Sigmoid colon (tissue), 7 donors: ENCODE measurements around the gene ZFYVE1. TPM values are rescaled to one million over a fixed set of nuclear protein-coding genes. Genes with fewer than 3 reads are reported as not detected.

Experiments used
- DNase-seq: peaks from one replicate; pipeline ENCODE4 v3.0.0-alpha.2; 2019
- H3K27ac ChIP-seq, 4 donors: fragments of 200-600 bp; sonication (generic); one replicate each; pipeline ENCODE4 v1.5.1; 2016 to 2019; ENCODE audit warnings: mild to moderate bottlenecking in 1 of 4
- H3K27me3 ChIP-seq, 3 donors: fragments of 200-600 bp; sonication (generic); one replicate each; pipeline ENCODE4 v1.5.1; 2019; ENCODE audit warnings: mild to moderate bottlenecking in 1 of 3
- H3K36me3 ChIP-seq, 4 donors: fragments of 200-600 bp; sonication (generic); one replicate each; pipeline ENCODE4 v1.5.1; 2016 to 2019
- H3K4me1 ChIP-seq, 4 donors: fragments of 200-600 bp; sonication (generic); one replicate each; pipeline ENCODE4 v1.5.1; 2017 to 2019
- H3K4me3 ChIP-seq, 4 donors: fragments of 200-600 bp; sonication (generic); one replicate each; pipeline ENCODE4 v1.5.1; 2017 to 2019; ENCODE audit warnings: mild to moderate bottlenecking in 2 of 4, moderate library complexity in 1 of 4
- H3K9me3 ChIP-seq, 4 donors: fragments of 200-600 bp in 3 of 4; sonication (generic) in 3 of 4; one replicate each; pipeline versions ENCODE4 v1.5.1 to v1.6.1; 2013 to 2019
- CTCF ChIP-seq, 4 experiments: fragments of 450-650 bp in 3 of 4; fragments of 200-600 bp in 1 of 4; IDR thresholded peaks; one replicate each; pipeline ENCODE4 v1.5.1; 2016 to 2019; ENCODE audit warnings: antibody characterized with exemption in 4 of 4, mild to moderate bottlenecking in 3 of 4, moderate library complexity in 2 of 4
- EP300 ChIP-seq, 4 donors: sonication (generic); formaldehyde crosslinking; IDR thresholded peaks; one replicate each; pipeline ENCODE4 v1.6.1; 2017; ENCODE audit warnings: antibody characterized with exemption in 4 of 4
- POLR2A ChIP-seq, 2 donors: fragments of 450-650 bp; IDR thresholded peaks; one replicate each; pipeline ENCODE4 v1.6.1; 2016; ENCODE audit warnings: antibody characterized with exemption in 2 of 2, mild to moderate bottlenecking in 2 of 2, moderate library complexity in 2 of 2
- POLR2AphosphoS5 ChIP-seq, 4 donors: sonication (generic); formaldehyde crosslinking; IDR thresholded peaks; one replicate each; pipeline ENCODE4 v1.6.1; 2017; ENCODE audit warnings: antibody characterized with exemption in 4 of 4
- WGBS, 2 donors: extraction: QIAGEN DNeasy Blood & Tissue Kit; methylation state at CpG; one replicate each; pipeline ENCODE4 v1.1.7; 2013; 5-methylcytosine and 5-hydroxymethylcytosine counted together
- intact Hi-C: fragments of 100-400 bp; cut with DNase I; formaldehyde crosslinking; loops from one replicate; pipeline ENCODE4 v1.15.1; 2023
- polyA plus RNA-seq, 3 donors: library from polyadenylated mRNA; stranded (reverse); fragments of 200-250 nt; gene quantifications; one replicate each; pipeline ENCODE4 v1.2.3, GENCODE V29; 2013
- total RNA-seq, 4 donors: library from RNA; depleted of rRNA; stranded (reverse); fragments of >200 nt; gene quantifications; one replicate each; pipeline ENCODE4 v1.1.0, GENCODE V29; 2016
- donor health status: healthy with polysubstance abuse.
- donor health status: Bipolar disorder and iron deficiency.
- donor health status: healthy.

ZFYVE1 gene
- total and polyA plus RNA-seq, 7 donors = 6.6 to 27.7 (median 15.5) TPM

- 61 to 91% methylated on average over 3 of the region's 3 CpGs for WGBS, 2 donors
- H3K27me3 ChIP-seq = no peaks in the 10 kb centered on the region
- no peak for DNase-seq
- H3K36me3 ChIP-seq = peaks cover 0 to 84% (median 19%) of the 10 kb centered on the region in 4 donors
- intact Hi-C loops = no loop called here
- TF ChIP-seq POLR2AphosphoS5 (IDR thresholded peaks at IDR 0.05) = no peak
- H3K4me1 ChIP-seq = no peaks in the 10 kb centered on the region
- H3K4me3 ChIP-seq = no peak overlapping the region
- H3K27ac ChIP-seq = no peak overlapping the region
- no peaks in the 10 kb centered on the region for H3K9me3 ChIP-seq
Observed at GRCh38 chr14:72982146-72982708, 44.7 kb downstream of the ZFYVE1 start.

GRCh38 chr14:72980863-72981262 is 46.0 kb downstream of the ZFYVE1 start:
- TF ChIP-seq POLR2A (IDR thresholded peaks at IDR 0.05) (no peak), POLR2AphosphoS5 (IDR thresholded peaks at IDR 0.05) (no peak), EP300 (IDR thresholded peaks at IDR 0.05) (no peak), CTCF (IDR thresholded peaks at IDR 0.05) (no peak)
- Histone ChIP-seq H3K27me3 (no peaks in the 10 kb centered on the region), H3K27ac (no peak overlapping the region)

GRCh38 chr14:72978856-72979255 is 48.0 kb downstream of the ZFYVE1 start:
- no peaks in the 10 kb centered on the region for H3K4me1 ChIP-seq
- no peaks in the 10 kb centered on the region for H3K27me3 ChIP-seq
- H3K27ac ChIP-seq = no peak overlapping the region
- 94 to 96% methylated on average over 9 of the region's 9 CpGs for WGBS, 2 donors
- peaks cover 17 to 86% (median 37%) of the 10 kb centered on the region in 4 donors for H3K36me3 ChIP-seq
- intact Hi-C loops = no loop called here
- no peak for TF ChIP-seq POLR2A (IDR thresholded peaks at IDR 0.05)
- no peak for TF ChIP-seq CTCF (IDR thresholded peaks at IDR 0.05)
- no peak for TF ChIP-seq POLR2AphosphoS5 (IDR thresholded peaks at IDR 0.05)
- TF ChIP-seq EP300 (IDR thresholded peaks at IDR 0.05) = no peak
- H3K9me3 ChIP-seq = no peaks in the 10 kb centered on the region
- H3K4me3 ChIP-seq = no peak overlapping the region
- DNase-seq = no peak

More at GRCh38 chr14:72980863-72981262, 46.0 kb downstream of the ZFYVE1 start:
- no peaks in the 10 kb centered on the region for H3K9me3 ChIP-seq
- intact Hi-C loops = no loop called here
- no peaks in the 10 kb centered on the region for H3K4me1 ChIP-seq
- H3K4me3 ChIP-seq = no peak overlapping the region
- H3K36me3 ChIP-seq = peaks cover 0 to 84% (median 18%) of the 10 kb centered on the region in 4 donors
- DNase-seq = peak; percentile 32
- WGBS, 2 donors = 85 to 96% methylated on average over 8 of the region's 8 CpGs

GRCh38 chr14:72975770-72976169 is 51.1 kb downstream of the ZFYVE1 start:
- H3K4me1 ChIP-seq = no peaks in the 10 kb centered on the region
- no peak for DNase-seq
- intact Hi-C loops = no loop called here
- H3K27me3 ChIP-seq = no peaks in the 10 kb centered on the region
- H3K36me3 ChIP-seq = peaks cover 23 to 97% (median 55%) of the 10 kb centered on the region in 4 donors
- H3K4me3 ChIP-seq = no peak overlapping the region
- no peaks in the 10 kb centered on the region for H3K9me3 ChIP-seq
- H3K27ac ChIP-seq = no peak overlapping the region
- WGBS, 2 donors = 97 to 98% methylated on average over 4 of the region's 4 CpGs
- TF ChIP-seq POLR2AphosphoS5 (IDR thresholded peaks at IDR 0.05) (no peak), POLR2A (IDR thresholded peaks at IDR 0.05) (no peak), CTCF (IDR thresholded peaks at IDR 0.05) (no peak), EP300 (IDR thresholded peaks at IDR 0.05) (no peak)

GRCh38 chr14:72974661-72975060 is 52.2 kb downstream of the ZFYVE1 start:
- TF ChIP-seq EP300 (IDR thresholded peaks at IDR 0.05) = no peak
- no peak for TF ChIP-seq POLR2A (IDR thresholded peaks at IDR 0.05)
- TF ChIP-seq CTCF (IDR thresholded peaks at IDR 0.05) = no peak
- no peak for TF ChIP-seq POLR2AphosphoS5 (IDR thresholded peaks at IDR 0.05)
- no peaks in the 10 kb centered on the region for H3K9me3 ChIP-seq

More at GRCh38 chr14:72974661-72975060, 52.2 kb downstream of the ZFYVE1 start:
- Histone ChIP-seq H3K27me3 (no peaks in the 10 kb centered on the region), H3K4me1 (no peaks in the 10 kb centered on the region), H3K36me3 (peaks cover 23 to 97% (median 63%) of the 10 kb centered on the region in 4 donors), H3K4me3 (no peak overlapping the region), H3K27ac (no peak overlapping the region)
- intact Hi-C loops = no loop called here
- WGBS, 2 donors = 93 to 94% methylated on average over 12 of the region's 12 CpGs
- DNase-seq = no peak
